WI38 (cell line): ENCODE data around the gene BTN2A1.
A peak's percentile ranks its signal among the peaks of the same experiment; 100 is the strongest.
"Not testable (repeated sequence)": the region's sequence is repeated elsewhere in the genome, so short reads cannot be mapped to it uniquely, and the experiment has no call there.

Source experiments
- H3K4me3 ChIP-seq: 2 replicates; pipeline ENCODE4 v1.5.1; 2011; ENCODE audit warnings: low read depth, mild to moderate bottlenecking, control low read depth, low read length
- TF ChIP-seq, protein P1 (sequence below): IDR thresholded peaks from 2 replicates; pipeline ENCODE4 v1.5.1; 2012; ENCODE audit warnings: low read depth, mild to moderate bottlenecking, control low read depth, low read length

Gene BTN2A1

DNA sequence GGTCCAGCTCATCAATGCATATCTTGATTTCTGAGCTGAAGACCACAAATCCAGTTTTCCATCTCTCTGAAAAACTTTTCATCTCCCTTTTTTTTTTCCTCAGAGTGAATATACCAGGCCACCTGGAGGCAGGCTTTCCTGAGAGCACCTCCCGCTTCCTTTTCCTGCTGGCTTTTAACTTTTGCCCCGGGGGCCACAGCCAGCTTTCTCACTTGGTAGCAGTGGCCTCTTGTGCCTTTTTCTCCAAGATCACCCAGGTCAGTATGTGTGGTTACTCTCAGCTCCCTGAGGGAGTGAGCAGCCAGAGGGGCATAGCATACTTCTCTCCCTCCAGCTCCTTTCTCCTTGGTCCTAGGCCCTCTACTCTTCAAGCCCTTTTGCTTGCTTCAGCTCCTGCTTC is 42.3 kb downstream of the BTN2A1 start, which contains the start of gene BTN1A1:
TSS of gene BTN1A1 (plus strand) at position 202 of the 400 bp plus-strand sequence. CDS start 984 bp downstream, outside the sequence.
- TF ChIP-seq, protein P1, sequence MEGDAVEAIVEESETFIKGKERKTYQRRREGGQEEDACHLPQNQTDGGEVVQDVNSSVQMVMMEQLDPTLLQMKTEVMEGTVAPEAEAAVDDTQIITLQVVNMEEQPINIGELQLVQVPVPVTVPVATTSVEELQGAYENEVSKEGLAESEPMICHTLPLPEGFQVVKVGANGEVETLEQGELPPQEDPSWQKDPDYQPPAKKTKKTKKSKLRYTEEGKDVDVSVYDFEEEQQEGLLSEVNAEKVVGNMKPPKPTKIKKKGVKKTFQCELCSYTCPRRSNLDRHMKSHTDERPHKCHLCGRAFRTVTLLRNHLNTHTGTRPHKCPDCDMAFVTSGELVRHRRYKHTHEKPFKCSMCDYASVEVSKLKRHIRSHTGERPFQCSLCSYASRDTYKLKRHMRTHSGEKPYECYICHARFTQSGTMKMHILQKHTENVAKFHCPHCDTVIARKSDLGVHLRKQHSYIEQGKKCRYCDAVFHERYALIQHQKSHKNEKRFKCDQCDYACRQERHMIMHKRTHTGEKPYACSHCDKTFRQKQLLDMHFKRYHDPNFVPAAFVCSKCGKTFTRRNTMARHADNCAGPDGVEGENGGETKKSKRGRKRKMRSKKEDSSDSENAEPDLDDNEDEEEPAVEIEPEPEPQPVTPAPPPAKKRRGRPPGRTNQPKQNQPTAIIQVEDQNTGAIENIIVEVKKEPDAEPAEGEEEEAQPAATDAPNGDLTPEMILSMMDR, result no peak
- no peak within 1 kb of the TSS for H3K4me3 ChIP-seq

DNA sequence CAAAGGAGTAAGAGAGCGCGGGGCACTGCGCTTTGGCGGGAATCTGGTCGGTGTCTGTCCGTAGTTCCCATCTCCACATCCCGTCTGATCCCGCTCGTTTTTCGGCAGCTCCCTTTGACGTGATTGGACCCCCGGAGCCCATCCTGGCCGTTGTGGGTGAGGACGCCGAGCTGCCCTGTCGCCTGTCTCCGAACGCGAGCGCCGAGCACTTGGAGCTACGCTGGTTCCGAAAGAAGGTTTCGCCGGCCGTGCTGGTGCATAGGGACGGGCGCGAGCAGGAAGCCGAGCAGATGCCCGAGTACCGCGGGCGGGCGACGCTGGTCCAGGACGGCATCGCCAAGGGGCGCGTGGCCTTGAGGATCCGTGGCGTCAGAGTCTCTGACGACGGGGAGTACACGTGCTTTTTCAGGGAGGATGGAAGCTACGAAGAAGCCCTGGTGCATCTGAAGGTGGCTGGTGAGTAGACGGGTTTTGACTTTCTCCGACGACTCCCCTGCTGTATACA is 43.8 kb downstream of the BTN2A1 start:
- TF ChIP-seq, protein P1, result no peak
- H3K4me3 ChIP-seq, result peak overlapping the region; percentile 17; the same call in 1 of the 2 replicates

DNA sequence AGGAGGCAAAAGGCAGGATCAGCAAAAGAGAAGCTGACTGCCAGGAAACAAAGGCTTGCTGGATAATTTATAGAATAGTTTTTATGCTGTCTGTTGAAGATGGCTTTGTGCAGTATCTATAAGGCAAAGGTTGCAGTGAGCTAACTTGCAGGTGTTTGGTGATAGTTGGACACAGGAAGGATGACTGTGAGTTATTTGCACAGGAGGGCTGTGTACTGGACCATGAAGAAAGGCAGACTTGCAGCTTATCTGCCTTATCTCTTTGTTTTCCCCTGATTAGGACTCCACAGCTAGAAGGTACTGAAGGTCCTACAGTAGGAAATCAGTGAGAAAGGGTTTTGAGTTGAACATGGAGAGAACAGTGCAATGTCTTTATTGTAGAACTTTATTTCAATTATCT is 44.4 kb downstream of the BTN2A1 start:
- TF ChIP-seq, protein P1, result no peak
- H3K4me3 ChIP-seq, result no peak overlapping the region

DNA sequence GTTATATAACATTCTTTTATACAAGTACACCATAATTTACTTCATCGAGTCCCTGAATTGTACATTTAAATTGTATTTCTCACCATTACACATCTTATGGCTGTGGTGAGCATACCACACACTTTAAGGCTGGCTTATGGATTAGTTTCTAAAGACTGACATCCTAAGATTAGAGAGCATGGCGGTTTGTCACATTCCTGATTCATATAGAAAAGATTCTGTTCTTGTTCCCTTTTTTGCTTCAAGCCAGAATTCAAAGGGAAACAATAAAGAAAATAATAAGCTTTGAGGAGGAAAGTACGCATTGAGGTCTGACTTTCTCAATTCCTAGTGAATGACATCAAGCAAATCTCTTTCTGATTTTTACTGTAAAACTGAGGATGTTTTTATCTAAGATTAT is 44.9 kb downstream of the BTN2A1 start:
- TF ChIP-seq, protein P1, result no peak
- H3K4me3 ChIP-seq, result no peak overlapping the region

DNA sequence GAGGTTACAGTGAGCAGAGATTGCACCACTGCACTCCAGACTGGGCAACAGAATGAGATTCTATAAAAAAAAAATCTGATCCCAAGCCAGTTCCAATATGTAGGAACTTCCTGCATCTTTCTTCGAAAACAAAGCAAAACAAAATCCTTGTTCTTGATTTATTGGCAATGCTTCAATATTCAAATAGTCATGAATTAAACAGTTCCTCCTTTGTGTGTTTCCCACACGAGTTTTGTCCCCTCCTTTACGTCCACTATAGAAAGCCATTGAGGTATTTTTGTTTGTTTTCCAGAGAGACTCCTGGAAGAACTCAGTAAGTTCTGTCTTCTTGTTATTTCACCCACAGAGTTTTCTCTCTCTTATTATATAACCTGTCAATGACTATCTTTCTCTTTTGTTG is 49.9 kb downstream of the BTN2A1 start:
- TF ChIP-seq, protein P1, result no peak
- H3K4me3 ChIP-seq, result no peak overlapping the region

DNA sequence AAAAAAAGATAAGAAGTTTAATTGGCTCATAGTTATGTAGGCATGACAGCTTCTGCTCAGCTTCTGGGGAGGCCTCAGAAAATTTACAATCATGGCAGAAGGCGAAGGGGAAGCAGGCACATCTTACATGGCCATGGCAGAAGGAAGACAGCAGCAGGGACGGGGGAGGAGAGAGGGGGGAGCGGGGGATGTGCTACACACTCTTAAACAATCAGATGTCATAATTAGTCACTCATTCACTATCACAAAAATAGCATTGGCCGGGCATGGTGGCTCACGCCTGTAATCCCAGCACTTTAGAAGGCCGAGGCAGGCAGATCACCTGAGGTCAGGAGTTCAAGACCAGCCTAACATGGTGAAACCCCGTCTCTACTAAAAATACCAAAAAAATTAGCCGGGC is 53.3 kb downstream of the BTN2A1 start:
- H3K4me3 ChIP-seq, result not testable (repeated sequence)

DNA sequence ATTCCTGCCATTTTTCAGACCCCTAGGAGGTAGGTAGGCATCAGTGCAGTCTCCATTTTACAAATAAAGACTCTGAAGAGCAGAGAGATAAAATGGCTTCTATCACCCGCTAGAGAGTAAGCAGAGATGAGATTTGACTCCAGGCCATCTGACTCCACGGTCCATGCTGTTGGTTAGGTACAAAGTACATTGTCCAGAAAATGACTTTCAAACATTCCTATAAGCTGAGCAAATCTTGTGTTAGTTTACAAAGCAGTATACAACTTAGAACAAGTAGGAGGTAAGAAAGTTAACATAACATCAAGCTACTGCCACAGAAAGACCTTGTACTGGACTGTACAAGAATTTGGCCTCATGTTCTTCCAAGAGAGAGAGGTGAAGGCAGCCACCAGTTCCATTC is 57.2 kb downstream of the BTN2A1 start:
- H3K4me3 ChIP-seq, result no peak overlapping the region
- TF ChIP-seq, protein P1, result no peak
